ENCODE measurements around the gene TM4SF18.

TM4SF18 gene

DNA sequence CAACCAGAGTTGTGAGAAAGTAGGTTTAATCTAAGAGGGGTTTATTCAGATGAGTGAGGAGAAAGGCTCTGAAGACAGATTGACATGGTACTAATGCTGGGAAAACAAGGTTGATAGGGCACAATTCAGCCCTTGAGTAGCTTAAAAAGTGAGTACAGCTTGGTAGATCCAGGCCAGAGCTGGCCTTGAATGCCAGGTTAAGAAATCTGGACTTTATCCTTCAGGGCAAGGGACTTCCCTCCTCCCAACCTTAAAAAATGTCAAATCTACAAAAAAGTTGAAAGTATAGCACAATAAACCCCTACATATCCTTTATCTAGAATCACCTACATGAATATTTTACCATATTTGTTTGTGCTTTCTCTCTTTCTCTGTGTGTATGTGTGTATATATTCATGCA is 7.9 kb downstream of the TM4SF18 start:
- no peak for DNase-seq

DNA sequence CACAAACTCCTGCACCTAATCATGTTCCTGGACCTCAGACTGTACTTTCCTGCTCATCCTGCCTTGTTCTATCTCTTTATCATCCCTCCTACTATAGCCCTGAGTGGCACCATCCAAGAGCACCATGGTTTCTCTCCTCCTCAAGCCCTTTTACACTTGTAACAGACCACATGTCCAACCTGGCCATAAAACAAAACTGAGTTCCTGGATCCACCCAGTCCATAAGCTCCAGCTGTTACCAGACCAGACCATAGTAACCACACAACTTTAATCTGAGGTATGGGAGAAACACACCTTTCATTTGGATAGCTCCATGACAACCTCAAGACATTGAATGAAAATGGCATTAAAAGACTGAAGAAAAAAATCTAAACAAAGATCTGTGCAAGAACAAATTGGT is 9.1 kb downstream of the TM4SF18 start:
- no peak for DNase-seq

DNA sequence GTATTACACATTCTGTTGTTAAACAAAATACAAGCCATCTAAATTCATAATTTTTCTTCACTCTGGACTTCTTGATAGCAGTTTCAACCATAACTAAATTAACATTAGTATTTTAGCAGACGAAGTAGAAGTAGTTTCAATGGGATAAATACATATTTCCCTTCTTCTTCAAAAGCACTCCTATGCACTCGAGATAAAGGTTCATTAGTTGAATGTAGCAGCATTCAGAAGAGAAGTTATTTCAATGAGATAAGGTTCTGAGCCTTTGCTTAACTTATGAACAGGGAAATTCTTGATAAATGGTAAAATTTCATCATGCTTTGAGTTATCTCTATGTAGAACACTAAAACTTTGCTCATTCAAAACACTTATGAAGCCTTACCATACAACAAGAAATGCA is 11.8 kb downstream of the TM4SF18 start:
- no peak for DNase-seq

DNA sequence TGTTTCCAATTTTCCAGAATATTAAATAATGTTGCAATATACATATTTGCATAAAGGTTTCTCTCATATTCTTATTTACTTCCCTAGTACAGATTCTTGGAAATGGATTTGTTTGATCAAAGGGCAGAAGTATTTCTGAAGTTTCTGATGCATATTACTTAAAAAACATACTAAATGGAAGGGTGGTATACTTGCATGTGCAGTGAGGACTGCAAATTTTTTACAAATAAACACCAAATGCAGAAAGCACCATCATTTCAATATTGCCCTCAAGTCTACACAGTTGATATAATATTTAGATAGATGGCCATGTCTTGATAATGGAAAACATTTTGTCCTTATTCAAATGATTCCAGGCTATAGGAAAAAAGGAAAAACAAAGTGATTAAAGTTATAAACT is 12.3 kb downstream of the TM4SF18 start:
- no peak for DNase-seq

DNA sequence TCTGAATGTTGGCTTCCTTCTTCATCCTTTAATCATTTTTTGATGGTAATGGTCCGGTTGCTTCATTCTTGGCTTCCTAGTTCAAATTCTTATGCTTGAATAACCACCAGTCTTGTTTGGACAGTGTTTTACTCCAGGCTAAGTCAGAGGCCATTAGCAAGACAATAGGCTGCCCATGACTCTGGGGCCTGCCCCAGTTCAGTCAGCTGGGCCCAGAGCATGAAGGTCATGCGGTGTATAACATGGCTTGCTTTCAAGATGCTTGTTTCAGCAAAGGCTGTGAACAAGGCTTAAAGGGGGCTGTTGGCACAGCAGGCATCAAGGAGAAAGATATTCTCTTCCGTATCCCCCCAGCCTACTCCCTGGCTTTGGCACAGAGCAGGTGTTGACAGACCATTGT is 13.7 kb downstream of the TM4SF18 start:
- no peak for DNase-seq

DNA sequence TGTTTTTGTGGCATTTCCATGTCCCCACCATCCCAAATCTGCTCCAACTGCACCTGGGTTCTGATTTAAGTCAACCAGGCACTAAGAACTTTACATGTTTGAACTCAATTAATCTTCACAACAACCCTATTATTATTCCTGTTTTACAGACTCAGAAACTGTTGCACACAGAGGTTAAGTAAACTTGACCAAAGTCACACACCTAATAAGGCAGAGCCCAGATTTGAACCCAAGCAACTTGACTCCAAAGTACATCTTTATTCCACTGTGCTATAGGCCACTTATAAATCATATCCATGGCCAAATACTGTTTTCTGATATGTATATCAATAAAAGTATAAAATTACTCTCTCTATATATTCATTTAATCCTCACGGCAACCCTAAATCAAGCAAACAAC is 16.4 kb downstream of the TM4SF18 start:
- DNase-seq, result no peak

DNA sequence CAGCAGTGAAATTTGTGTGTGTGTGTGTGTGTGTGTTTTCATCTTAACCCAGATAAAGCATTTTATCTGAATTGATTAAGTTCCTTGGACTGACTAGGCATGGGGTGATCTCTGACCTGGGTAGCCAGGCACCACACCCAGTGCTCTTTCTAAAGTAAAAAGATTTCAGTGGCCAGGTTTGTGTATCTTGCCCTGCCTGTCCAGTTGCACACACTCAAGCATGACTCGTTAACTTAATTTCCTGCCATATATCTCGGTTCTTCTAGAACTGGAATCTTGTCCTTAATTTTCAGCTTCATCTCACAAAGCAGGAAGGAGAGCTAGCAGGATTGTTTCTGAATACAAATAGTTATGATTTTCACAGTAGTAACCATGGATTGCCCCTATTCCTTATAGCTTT is 17.0 kb downstream of the TM4SF18 start:
- no peak for DNase-seq

DNA sequence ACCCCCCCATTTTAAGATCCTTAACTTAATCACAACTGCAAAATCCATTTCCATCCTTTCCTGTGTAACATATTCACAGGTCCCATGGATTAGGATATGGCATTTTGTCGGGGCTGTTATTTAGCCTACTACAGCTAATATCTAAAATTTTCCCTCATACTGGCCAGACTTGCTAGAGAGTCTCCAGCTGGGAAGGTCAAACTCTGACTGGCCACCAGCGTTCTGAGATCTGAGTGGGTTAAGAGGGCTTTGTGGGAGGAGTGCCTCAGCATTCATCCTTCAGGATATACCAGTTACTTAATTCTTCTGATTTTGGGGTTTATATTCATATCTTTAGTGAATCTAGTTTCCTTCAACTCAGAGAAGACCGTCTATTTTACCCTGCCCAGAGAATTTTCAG is 17.7 kb downstream of the TM4SF18 start:
- DNase-seq, result no peak

DNA sequence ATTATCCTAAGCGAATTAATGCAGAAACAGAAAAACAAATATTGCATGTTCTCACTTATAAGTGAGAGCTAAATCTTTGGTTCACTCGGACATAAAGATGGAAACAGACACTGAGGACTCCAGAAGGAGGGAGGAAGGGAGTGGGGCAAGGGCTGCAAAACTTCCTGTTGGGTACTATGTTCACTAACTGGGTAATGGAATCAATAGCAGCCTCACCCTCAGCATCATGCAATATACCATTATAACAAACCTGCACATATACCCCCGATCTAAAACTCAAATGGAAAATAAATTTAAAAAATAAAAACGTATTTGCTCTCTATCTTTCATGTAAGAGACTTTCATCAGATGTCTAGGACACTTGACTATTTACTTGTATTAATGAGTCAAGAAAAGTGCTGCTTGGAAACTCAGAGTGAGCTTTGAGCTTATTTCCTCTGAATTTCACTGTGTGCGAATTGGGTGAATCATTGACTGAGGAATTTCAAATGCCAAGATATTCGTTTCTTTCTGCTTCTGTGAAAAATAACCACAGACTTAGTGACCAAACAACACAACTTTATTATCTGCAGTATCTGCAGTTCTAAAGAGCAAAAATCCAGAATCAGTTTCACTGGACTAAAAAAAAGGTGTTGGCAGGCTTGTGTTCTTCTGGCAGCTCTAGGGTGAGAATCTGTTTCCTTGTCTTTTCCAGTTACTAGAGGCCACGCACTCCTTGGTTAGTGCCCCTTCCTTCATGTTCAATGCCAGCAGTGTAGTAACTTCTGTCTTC is 18.4 kb downstream of the TM4SF18 start:
- DNase-seq, result no peak

DNA sequence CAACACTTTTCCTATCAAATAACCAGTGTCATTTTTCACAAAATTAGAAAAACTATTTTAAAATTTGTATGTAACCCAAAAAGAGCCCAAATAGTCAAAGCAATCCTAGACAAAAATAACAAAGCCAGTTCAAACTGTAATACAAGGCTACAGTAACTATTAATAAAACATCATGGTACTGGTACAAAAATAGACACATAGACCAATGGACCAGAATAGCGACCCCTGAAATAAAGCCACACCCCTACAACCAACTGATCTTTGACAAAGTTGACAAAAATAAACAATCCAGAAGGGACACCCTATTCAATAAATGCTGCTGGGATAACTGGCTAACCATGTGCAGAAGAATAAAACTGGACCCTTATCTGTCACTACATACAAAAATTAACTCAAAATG is 19.9 kb downstream of the TM4SF18 start:
- no peak for DNase-seq

DNA sequence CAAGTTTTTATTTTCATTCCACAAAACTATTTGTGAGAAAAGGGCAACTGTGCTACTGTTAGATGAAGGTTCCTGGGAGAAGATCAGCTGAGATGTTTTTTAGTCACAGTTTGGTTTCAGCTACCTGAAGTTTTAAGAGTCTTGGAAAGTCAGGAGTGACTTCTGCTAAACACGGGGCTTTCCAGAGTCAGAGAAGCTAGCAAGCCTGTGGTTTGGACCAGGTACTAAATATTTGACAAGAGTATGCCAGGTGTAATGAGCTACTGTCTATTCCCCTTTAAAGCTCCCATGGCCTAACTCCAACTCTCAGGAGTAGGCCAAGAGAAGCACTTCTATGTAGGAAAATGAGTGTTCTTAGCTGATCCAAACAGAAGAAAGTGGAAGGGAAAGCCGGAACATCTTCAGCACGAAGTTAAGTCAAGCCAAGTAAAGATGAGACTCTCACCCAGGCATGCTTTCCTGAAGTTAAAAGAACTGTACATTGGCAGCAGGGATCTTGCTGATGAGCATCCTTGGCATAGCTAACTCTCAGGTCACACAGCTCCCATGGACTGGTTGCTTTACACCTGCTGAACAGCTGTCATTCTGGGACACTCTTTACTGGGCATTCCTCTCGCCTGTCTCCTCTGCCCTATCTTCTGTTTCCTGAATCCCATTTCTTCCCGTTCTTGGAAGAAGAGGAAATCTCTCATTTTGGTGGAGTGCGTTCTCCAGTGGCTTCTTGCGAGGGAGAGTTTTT is 22.5 kb downstream of the TM4SF18 start:
- no peak for DNase-seq

DNA sequence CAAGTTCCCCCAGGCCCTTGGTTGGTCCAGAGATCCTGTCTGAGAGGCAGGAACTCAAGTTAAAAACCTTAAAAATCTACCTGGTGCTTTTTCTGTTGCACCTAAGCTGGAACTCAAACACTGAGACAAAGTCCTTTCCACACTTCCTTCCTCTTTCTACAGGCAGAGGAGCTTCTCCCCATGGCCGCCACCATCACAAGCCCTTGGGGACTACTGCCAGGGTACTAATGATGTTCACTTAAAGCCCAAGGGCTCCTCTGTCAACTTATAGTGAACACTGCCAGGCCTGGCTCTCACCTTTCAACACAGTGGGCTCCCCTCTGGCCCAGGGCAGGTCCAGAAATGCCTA is 26.0 kb downstream of the TM4SF18 start:
- no peak for DNase-seq

DNA sequence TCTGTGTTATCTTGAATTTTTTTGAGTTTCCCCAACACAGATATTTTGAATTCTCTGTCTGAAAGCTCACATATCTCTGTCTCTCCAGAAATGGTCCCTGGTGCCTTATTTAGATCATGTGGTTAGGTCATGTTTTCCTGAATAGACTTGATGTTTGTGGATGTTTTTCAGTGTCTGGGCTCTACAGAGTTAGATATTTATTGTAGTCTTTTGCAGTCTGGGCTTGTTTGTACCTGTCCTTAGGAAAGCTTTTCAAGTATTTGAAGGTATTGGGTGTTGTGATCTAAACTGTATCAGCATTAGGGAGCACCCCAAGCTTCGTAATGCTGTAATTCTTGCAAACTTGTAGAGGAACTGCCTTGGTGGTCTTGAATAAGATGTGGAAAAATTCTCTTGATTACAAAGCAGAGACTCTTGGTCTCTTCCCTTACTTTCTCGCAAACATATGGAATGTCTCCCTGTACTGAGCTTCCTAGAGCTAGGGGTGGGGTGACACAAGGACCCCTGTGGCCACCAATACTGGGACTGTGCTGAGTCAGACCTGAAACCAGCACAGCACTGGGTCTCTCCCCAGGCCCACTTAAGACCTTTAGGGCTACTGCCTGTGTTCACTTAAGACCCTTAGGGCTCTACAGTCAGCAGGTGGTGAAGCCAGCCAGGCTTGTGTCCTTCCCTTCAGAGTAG is 26.5 kb downstream of the TM4SF18 start:
- no peak for DNase-seq

DNA sequence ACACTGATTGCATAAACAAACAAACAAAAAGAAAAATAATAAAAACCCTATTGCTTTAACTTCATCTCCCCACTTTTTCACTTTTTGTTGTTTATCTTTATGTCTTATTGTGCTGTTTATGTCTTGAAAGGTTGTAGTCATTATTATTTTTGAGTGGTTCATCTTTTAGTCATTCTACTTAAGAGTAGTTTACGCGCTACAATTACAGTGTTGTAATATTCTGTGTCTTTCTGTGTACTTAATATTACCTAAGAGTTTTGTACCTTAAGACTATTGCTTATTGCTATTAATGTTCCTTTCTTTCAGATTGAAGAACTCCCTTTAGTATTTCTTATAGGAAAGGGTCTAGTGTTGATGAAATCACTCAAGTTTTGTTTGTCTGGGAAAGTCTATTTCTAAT is 28.1 kb downstream of the TM4SF18 start:
- no peak for DNase-seq

DNA sequence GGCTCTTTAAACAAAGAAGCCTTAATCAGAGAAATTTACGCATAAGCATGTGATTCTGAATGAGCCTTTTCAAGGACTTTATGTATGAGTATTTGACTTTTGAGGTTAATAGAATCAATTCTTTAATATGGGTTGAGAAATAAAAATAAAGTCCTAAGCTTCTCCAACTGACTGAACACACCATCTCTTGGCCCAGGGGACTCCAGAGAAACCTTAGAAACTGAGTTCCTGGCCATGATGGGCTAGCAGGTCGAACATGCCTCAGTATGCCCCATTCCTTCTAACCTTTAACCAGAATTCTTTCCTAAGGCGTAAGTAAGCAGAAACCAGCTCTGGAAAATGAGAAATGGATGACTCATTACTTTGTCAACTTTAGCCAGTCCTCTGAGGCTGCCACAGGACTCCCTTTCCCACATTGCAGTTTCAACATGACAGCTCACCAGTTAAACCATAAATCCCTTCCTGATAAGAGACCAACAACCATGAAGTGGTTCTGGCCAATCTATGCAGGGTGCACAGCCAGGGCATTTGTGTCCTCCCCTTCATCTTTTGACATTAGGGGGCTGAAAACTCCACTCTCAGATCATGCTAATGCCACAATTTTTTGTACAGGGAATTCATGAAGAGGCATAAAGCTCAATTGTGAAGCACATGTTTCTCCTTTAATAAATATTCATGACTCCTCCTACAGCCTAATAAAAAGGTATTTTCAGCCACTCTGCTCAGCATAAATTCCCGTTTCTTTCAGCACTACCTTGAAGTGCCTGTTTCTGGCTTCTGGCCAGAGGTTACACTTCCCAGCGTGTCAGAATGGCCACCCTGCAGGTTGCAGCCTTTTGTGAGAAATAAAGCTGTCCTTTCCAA is 33.3 kb downstream of the TM4SF18 start:
- peak; percentile 78 for DNase-seq

DNA sequence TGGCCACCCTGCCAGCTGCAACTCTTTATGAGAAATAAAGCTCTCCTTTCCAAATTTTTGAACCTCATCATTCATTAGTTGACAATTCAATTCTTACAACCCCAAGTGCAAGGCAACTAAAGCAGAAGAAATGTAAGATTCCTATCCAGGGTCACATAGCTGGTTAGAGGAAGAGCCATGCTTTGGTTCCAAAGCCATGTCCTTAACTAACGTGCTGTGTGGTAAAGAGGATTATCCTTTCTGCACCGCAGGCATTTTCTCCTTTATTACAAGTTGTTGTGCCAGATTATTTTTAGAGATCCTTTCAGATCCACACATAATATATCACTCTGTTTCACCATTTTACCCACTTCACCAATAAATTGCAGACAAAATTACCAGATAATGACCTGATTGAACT is 36.5 kb downstream of the TM4SF18 start:
- no peak for DNase-seq

DNA sequence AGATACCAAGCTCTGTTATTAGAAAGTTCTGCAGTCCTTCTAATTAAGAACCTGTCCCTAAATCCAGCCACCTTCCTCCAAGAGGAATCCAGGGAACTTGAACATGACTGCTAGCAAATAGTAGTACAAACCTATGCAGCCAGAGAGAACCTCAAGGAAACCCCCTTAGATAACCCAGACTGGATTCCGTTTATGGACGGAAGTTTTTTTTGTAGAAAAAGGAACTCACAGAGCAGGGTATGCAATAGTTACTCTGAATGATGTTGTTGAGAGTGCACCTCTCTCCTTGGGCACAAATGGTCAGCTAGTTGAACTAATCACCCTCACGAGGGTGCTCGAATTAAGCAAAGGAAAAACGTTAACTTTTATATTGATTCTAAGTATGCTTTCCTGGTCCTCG is 40.8 kb downstream of the TM4SF18 start:
- no peak for DNase-seq

DNA sequence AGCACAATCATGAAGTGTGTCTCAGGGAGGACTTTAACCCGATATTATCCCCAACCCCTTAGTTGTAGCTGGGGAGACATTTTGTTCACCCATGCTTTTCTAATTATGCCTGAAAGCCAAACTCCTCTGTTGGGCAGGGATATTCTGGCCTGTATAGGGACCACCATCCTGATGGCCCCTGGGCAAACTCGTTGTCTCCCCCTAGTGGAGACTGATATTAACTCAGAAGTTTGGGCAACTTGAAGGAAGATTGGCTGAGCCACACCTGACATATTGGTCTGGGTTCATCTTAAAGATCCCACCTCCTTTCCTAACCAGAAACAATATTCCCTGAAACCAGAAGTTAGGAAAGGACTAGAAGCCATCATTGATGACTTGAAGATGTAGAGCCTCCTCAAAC is 42.3 kb downstream of the TM4SF18 start:
- DNase-seq, result no peak

DNA sequence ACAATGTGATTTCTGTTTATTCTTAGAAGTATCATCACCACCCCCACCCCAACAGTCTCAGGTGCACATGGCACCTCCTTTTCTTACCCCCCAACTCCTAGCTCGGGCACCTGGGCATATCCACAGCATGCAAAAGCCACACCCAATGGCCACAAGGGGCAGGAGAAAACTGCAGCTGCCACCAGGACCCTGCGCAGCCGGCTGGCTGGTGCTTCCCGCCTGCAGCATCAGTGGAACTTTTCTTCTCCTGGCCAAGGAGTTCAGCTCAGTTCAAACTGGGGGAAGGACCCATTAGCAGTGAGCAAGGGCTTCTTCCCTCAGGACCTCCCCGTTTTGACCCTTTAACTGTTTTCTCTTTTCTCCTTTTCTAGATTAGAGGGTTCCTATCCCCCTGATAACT is 44.8 kb downstream of the TM4SF18 start:
- no peak for DNase-seq

DNA sequence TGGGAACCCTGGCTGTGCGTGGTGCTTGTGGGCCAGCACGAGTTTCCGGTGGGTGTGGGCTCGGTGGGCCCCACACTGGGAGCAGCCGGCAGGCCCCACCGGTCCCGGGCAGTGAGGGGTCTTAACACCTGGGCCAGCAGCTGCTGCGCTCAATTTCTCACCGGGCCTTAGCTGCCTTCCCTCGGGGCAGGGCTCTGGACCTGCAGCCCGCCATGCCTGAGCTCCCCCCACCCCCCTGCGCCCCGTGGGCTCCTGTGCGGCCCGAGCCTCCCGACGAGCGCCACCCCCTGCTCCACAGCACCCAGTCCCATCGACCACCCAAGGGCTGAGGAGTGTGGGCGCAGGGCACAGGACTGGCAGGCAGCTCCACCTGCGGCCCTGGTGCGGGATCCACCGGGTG is 49.4 kb downstream of the TM4SF18 start:
- DNase-seq, result no peak

DNA sequence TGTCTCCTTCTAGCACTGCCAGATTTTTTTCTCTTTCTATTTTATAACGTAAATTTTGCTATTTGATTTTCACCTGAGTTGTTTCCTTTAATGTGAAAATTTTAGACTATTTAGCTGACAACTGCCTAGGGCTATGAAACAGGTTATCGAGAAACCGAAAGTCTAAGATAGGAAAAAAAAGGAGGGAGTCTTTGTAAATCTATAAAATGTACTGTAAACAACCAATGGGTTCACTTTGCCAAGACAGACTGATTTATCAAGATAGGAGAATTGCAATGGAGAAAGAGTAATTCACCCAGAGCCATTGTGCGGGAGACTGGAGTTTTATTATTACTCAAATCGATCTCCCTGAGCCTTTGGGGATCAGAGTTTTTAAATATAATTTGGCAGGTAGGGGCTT is 50.0 kb downstream of the TM4SF18 start:
- DNase-seq, result no peak

DNA sequence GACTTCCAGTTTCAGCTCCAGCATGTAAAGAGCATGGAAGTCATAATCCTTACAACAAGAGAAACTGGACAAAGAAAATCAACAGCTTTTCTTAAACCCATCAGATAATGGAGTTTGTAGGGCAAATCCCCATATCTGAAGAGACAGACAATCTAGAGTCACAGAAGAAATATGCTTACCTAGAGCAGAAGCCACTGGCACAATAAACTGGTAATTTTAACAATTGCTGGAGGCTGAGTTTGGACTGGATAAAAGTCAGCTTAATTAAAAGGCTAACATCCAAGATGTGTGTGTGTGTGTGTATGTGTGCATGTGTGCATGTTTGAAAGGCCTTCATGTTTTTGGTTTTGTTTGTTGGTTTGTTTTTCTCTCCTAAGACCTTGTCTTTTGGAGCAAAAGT is 50.6 kb downstream of the TM4SF18 start:
- DNase-seq, result no peak

DNA sequence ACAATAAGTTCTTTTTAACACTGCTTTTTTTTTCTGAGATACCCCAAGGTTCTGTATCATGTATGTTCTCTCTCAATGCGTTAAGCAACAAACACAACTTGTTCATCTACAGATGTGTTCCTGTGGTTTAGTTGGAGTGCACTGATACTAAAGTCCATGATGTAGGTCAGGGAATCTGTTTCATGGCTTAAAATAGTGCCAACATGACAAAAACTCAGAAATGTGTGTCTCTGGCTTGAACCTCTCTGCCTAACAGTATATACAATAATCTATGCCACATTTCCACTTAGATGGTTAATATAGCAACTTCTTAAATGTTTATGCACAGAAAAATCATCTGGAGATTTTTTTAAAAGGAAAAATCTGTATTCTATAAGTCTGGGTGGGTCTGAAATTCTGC is 51.1 kb downstream of the TM4SF18 start:
- no peak for DNase-seq
